ENCODE data around the gene NT5DC3. TPM values are rescaled to one million over a fixed set of nuclear protein-coding genes. Genes with fewer than 3 reads are reported as not detected.
"Not testable (repeated sequence)": the region's sequence is repeated elsewhere in the genome, so short reads cannot be mapped to it uniquely, and the experiment has no call there.

NT5DC3 gene
- polyA plus RNA-seq, 12 donors: 4.7 to 15.6 (median 10.6) TPM; not detected in 1

DNA sequence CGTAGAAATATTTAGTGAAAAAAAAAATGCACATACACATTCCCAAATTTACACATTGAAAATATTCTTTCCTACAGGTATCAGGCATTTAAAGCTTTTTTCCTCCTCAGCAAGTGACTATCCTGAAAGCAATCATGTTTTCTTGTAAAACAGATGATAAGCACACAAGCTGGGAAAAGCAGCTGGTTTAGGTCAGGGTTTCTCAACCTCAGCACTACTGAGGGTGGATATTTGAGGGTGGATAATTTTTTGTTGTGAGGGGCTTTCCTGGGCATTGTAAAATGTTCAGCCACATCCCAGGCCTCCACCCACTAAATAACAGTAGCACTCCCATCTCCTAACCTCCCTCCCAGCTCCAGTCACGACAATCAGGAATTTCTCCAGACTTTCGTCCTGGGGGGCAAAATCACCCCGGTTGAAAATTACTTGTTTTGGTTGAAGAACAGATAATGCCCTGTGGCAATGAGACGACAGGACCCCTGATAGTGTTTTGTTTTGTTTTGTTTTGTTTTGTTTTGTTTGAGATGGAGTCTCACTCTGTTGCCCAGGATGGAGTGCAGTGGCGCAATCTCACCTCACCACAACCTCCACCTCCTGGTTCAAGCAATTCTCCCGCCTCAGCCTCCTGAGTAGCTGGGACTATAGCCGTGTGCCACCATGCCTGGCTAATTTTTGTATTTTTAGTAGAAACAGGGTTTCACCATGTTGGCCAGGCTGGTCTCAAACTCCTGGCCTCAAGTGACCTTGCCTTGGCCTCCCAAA lies 15.0 kb upstream of the NT5DC3 start:
- no peak for DNase-seq

DNA sequence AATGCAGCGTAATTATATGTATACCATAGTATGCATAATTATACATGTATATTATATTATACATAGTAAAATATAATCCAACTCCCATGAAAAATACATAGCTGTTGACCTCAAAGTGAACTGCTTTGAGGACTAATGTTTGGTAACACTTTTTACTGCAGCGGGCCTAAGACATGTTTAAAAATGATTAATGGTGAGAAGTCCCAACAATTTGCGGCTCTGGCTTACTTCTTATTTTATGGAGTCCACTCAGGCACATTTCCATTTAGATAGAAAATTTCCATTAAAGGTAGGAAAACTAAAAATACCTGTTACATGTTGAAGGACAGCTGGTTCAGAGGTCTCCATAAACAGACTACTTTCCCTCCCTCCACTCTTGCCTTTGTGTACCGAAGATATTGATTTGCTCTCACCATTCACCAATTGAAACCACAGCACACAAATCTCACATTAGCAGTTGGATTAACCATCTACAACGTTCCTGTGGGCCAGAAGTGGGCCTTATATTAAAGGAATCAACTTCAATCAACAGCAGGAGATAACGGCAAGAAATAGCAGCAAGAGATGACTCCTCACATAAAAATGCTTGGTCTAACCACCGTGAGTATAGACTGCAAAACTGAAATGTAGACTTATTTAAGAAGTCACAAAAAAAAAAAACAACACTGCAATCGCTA lies 14.1 kb upstream of the NT5DC3 start:
- DNase-seq: no peak

DNA sequence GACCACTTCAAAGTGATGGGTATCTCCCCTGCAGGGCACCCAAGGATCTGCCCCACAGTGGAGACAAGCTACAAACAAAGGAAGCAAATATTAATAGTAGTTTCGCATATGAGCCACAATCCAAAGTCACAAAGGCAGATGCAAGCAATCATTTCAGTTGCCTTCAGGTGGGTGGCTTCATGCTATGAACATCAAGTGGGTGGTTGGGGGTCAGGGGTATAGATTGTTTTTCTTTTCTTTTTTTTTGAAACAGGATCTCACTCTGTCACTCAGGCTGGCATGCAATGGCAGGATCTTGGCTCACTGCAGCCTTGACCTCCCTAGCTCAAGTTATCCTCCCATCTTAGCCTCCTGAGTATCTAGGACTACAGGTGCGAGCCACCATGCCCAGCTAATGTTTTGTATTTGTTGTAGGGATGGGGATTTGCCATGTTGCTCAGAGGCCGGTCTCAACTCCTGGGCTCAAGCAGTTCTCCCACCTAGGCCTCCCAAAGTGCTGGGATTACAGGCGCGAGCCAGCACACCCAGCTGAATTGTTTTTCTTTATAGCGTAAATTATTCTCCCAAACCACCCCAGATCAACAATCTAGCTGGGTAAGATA lies 13.4 kb upstream of the NT5DC3 start:
- no peak for DNase-seq

DNA sequence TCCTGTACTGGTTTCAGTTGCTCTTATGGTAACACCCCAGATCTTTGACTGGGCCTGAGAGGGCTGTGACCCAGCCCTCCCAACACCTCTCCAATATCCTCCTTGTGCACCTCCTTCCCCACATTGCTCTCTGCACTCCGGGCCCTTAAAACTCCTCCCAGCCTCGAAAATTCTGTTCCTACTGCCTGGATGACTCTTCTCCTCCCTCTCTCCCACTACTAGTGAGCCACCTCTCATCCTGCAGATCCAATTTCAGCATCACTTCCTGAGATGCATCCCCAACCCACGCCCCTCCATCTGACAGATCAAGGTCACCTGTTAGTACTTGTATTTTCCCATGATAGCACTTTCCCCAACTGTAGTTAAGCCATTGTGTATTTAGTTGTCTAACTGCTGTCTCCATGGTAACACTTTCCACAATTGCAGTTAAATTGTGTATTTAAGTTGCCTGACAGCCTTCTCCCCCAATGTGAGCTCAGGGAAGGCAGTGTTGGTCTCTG lies 11.5 kb upstream of the NT5DC3 start:
- DNase-seq: no peak

DNA sequence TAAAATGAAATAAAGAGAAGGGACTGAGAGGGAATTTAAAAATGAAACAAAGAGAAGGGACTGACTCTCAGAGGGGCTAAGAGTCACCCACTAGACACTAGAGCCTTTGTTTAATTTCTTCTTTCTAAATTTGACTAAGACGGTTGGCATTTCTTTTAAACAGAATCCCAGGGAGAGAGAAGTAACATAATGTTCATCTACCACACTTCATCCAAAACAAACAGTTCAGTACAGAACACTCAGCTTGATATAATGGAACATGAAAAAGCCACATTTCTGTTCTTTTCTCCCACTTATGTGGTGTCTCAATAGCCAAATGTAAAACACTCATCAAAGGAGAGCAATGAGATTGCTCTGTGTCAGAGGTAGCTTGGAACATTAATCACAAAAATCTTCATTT lies 10.1 kb upstream of the NT5DC3 start:
- DNase-seq: no peak

DNA sequence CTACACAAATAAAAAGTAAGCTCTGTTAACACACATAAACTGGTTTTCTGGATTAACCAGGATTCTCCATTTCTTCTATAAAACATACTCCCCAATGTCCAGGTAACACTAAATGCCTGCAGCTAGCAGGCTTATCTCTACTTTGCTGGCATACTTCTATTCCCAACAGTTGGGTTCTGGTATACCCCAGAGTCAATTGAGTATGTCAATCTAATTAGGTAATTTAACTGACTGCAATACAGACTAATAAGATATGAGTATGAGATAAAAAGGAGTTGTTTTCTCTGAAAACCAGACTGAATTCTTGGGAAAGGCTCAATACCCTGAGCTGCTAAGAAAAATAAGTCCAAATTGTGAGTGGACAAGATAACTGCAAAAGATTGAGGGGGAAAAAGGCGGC lies 9.4 kb upstream of the NT5DC3 start:
- no peak for DNase-seq

DNA sequence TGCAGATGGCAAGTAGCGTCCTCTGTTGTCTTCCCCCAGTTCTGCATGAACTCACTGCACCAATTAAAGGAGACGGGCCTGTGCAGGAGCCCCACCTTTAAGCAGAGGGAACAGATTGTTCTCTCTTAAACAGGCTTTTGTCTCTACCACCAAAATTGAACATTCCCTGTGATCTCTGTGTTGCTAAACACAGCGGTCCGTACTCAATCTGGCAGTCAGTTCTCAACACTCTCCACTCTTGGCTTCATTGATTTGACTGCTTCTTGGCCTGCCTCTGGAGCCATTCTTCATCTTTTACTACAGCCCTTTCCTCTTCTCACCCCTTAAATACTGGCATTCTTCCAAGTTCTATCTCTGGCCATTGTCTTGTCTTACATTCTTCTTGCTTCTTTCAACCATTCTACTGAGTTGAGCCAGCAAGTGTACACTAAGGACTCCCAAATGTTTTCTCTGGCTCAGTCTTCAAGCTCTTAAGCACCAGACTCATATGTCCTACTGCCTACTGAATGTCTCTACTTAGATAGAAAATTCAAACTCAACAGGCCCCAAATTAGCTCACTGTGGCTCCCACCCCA lies 8.0 kb upstream of the NT5DC3 start:
- peak; percentile 14 for DNase-seq

DNA sequence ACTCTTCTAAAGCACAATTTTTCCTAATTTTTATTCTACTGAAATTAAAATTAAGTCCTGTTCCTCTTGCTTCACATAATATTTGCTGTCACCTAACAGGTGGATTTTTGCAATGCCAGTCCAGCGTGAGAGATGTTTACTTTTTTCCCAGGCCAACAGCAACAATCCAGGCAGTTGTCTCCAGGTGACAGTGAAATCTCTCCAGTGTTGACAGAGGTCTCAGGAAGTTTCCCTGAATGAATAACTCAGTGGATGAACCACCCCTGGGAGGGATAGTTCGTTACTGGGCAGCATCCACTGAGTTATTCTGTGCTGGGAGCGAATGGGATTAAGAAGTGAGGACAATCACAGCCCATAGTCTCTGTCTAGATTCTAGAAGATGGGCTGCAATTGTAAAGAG lies 7.1 kb upstream of the NT5DC3 start:
- DNase-seq: no peak

DNA sequence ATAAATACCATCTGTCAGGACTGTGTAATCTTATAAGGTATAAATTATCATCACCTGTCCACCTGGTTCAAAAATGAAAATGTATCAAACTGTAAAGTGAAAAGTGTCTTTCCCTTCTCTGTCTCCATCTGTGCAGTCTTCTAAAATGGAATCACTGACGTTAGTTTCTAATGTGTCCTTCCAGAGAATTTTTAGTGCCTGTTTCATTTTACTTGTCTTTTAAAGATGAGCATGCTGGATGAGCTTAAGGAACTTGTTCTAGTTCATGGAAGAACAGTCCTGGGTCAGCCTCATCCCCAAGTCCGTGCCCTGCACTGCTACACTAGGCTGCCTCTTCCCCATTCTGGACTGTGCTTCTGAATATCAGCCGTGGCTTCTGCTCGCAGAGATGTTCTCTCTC lies 5.4 kb upstream of the NT5DC3 start:
- DNase-seq: no peak

DNA sequence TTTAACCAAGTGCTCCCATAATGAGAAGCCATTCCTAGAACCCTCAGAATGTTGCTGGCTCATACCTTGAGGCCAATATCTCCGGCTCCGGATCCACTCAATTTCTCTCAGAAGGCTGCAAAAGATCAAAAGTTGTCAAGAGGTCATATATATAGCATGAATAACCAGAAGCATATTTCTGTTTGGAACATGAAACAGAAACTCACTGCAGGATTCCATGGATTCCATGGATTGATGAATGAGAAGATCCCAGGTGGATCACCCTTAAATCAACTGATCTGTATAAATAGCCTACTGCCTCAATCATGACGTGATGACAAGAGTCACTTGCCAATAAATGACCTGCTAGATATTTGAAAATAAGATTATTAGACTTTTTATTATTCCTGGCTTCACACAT lies 3.3 kb upstream of the NT5DC3 start:
- DNase-seq: no peak

DNA sequence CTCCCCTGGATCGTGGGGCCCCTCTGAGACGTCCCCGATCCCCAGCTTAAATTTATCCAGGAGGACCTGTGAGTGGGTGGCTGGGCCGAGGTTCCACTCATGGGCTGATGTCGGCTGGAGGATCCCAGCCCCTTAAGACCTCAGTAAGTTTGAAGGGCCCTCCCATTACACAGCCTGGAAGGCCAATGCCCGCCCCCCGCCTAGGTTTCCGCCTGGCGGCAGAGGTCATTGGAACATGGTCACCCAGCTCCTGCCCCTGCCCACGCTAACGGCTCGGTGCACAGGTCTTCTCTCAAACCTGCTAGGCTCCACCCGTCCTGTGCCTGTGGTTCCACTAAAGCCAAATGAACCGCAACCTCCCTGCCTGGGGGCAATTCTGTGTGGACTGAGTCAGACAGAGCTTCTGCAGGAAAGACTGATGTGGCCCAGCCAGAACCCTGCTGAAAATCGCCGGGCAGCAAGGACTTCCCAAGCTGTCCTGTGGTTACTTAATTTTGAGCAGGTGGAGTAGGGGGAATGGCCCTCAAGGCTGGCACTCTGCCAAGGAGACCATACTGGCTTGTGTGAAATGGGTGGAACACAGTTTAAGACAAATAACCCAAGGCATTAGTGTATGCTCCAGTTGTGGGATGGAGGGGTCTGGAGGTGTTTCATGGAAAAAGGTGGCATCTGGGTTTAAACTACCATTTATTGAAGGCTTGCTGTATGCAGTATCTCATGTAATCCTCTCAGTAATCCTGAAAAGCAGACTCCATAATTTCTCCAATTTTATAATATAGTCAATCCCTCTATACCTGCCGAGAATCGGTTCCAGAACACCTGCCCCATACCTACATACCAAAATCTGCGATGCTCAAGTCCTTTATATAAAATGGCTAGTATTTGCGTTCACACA lies 903 bp upstream of the NT5DC3 start:
- no peak for DNase-seq

DNA sequence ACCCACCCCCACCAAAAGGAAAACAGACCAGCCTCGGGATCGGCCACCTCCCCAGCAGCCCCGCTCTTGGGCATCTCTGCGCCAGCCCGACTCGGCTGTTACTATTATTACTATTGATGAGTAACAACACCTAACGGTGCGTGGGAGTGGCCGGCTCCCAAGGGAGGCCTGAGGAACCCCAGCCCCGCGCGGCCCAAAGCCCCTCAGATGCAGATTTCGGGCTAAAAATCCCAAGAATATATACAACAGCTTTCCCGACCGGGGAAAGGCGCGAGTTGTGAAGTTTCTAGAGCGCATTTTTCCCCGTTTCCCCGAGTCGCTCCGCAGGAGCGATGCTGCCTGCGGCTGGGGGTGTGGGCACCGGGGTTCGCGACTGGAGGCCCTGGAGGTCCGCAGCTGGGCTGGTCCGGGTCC lies 565 bp downstream of the NT5DC3 start:
- DNase-seq: peak; percentile 10

DNA sequence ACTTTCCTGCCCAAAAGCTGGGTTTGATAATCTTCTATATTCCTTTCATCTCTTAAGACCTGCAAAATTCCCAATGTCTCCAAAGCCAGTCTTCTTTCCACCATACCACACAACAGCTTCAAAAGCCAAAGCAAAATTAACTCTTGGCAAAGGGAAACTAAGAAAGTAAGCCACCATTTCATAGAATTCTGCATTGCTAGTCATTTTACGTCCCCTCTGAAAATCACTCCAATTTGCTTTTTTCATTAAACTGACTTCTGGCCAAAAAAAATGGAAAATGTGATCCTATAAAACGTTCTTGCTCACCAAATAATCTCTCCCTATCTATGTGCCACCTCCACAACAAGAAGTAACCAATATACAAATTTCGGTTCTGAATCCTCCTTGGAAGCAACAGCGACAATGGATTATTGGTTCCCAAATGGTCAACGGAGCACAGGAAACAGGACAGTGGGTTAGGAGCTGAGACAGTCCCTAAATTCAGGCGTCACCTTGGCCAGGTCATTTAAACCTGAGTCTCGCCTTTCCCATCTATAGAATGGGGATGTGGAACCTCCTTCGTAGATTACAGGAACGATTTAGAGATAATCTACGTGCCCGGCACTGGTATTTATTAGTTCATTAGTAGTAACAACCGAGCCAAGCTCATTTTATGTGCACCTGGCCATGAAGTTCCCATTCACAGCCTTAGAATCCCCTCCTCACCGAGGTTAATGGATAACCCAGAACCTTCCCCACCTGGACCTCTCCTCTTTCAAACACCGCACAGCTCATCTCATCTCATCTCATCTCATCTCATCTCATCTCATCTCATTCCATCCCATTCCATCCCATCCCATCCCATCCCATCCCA lies 1.2 kb downstream of the NT5DC3 start:
- DNase-seq: no peak

DNA sequence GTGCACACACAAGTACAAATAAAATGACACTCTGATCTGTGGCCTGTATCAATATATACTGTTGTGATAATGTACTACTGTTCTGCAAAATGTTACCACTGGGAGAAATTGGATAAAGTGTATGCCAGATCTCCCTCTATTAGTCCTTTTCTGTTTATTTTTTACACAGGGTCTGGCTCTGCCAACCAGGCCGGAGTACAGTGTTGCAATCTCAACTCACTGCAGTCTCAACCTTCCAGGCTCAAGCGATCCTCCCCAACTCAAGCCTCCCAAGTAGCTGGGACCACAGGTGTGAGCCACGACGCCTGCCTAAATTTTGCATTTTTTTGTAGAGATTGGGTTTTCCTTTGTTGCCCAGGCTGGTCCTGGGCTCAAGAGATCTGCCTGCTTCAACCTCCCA lies 1.9 kb downstream of the NT5DC3 start:
- DNase-seq: no peak

DNA sequence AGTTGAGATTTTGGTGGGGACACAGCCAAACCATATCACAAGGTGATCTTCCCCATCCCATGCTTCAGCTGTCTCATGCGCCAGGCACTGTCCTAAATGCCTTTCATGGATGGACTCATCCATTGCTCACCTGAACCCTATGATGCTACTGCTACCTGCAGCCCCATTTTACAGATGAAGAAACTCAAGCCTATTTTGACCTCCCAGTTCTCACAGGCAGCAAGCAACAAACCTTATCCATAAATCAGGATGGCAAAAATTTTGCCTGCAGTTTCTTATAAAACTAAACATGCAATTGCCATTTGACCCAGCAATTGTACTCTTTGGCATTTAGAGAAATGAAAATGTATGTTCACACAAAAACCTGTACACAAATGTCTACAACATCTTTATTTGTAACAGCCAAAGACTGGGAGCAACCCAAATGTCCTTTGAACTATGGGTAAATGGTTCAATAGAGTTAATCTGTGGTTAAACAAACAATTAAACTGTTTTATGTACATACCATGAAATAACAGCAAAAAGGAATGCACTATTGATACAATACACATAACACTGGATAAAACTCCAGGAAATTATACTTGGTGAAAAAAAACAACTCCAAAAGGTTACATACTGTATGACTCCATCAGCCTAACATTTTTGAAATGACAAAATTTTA lies 2.6 kb downstream of the NT5DC3 start:
- DNase-seq: no peak

DNA sequence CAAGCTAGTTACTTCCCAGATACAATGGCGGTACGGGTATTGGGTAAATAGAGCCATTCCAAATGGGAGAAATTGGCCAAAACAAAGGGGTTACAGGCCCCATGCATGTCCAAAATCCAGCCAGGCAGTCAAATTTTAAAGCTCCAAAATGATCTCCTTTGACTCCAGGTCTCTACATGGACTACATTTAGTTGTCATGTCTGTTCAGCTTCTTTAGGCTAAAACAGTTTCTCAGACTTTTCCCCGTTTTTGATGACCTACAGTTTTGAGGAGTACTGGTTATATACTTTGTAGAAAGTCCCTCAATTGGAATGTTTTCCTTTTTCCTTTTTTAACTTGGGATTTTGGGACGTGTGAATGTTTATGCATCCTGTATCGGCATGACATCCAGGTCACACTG lies 4.7 kb downstream of the NT5DC3 start:
- DNase-seq: no peak

DNA sequence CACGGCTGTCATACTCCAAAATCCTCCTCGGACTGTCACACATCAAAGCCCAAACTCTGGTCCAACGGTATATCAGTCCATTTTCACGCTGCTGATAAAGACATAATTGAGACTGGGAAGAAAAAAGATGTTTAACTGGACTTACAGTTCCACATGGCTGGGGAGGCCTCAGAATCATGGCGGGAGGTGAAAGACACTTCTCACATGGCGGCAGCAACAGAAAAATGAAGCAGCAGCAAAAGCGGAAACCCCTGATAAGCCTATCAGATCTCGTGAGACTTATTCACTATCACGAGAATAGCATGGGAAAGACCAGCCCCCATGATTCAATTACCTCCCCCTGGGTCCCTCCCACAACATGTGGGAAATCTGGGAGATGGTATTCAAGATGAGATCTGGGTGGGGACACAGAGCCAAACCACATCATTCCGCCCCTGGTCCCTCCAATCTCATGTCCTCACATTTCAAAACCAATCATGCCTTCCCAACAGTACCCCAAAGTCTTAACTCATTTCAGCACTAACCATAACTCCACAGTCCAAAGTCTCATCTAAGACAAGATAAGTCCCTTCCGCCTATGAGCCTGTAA lies 5.2 kb downstream of the NT5DC3 start:
- DNase-seq: not testable (repeated sequence)

DNA sequence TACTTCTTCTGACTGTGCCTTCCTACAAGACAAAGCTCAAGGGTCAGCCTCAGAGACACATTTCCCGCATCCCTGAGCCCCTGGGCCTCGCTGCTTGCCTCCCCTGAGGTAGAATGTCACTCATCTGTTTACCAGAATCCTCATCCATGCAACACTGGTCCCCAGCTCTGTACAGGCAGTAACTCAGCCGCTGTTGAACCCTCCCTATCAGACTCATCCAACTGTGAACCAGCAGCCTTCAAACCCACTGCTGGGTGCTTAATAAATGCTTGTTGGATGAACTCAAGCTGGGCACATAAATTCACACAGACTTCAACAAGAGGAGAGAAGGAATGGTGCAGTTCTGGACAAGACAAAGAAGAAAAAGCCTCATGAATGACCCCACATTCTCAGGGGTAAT lies 6.1 kb downstream of the NT5DC3 start:
- no peak for DNase-seq

DNA sequence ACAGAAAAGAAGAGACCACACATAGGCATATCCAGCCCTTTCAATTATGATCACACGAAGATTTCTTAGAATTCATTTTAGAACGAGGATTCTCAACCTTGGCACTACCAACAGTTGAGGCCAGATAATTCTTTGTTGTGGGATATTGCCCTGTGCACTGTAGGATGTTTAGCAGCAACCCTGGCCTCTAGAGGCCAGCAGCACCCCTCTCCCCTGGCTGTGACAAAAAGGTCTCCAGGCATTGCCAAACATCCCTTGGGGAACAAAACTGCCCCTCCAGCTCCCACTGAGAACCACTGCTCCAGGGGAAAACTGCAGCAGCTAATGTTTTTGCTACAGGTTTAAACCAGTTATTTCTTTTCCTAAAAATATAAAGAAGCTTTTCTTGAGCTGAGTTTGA lies 7.1 kb downstream of the NT5DC3 start:
- DNase-seq: no peak
